GM06990 (cell line): ENCODE results near the gene PLPPR2.

Source experiments
- DNase-seq: peaks from one replicate; pipeline ENCODE4 v3.0.0-alpha.2; 2011; ENCODE audit not compliant: insufficient read length; ENCODE audit errors: extremely low read depth
- H3K27me3 ChIP-seq: replicated peaks from 2 replicates; pipeline ENCODE4 v1.6.0; 2011; ENCODE audit warnings: low read length; ENCODE audit not compliant: control insufficient read depth, insufficient read depth
- H3K36me3 ChIP-seq: 2 replicates; pipeline ENCODE4 v1.5.1; 2011; ENCODE audit warnings: low read length; ENCODE audit not compliant: control insufficient read depth, insufficient read depth
- H3K4me3 ChIP-seq: replicated peaks from 2 replicates; pipeline ENCODE4 v1.5.1; 2011; ENCODE audit warnings: low read depth, mild to moderate bottlenecking, control low read depth, low read length
- TF ChIP-seq, protein P1 (sequence below): IDR thresholded peaks from 2 replicates; pipeline ENCODE4 v1.5.1; 2011; ENCODE audit warnings: low read length, control low read depth, mild to moderate bottlenecking, inconsistent platforms; ENCODE audit not compliant: insufficient read depth, poor library complexity, severe bottlenecking

The PLPPR2 gene

DNA sequence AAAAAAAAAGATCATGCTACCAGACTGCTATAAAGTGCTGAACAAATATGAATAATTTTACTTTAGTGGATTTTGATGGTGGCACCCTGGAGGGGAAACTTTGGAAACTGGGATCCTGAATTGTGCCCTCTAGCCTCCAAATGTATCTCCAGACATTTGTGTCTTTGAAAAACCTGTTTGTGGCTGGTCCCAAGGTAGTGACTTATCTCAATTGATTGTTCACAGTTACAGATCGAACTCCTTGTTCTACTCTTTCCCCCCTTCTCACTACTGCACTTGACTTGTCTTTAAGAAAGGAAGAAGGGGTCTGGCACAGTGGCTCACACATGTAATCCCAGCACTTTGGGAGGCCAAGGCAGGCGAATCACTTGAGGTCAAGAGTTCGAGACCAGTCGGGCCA is 53.4 kb downstream of the PLPPR2 start:
- Histone ChIP-seq H3K36me3 (no peaks in the 10 kb centered on the region), H3K4me3 (no peak overlapping the region), H3K27me3 (no peaks in the 10 kb centered on the region; the same call in 1 of the 2 replicates)
- TF ChIP-seq, protein P1, sequence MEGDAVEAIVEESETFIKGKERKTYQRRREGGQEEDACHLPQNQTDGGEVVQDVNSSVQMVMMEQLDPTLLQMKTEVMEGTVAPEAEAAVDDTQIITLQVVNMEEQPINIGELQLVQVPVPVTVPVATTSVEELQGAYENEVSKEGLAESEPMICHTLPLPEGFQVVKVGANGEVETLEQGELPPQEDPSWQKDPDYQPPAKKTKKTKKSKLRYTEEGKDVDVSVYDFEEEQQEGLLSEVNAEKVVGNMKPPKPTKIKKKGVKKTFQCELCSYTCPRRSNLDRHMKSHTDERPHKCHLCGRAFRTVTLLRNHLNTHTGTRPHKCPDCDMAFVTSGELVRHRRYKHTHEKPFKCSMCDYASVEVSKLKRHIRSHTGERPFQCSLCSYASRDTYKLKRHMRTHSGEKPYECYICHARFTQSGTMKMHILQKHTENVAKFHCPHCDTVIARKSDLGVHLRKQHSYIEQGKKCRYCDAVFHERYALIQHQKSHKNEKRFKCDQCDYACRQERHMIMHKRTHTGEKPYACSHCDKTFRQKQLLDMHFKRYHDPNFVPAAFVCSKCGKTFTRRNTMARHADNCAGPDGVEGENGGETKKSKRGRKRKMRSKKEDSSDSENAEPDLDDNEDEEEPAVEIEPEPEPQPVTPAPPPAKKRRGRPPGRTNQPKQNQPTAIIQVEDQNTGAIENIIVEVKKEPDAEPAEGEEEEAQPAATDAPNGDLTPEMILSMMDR = no peak
- DNase-seq = no peak

DNA sequence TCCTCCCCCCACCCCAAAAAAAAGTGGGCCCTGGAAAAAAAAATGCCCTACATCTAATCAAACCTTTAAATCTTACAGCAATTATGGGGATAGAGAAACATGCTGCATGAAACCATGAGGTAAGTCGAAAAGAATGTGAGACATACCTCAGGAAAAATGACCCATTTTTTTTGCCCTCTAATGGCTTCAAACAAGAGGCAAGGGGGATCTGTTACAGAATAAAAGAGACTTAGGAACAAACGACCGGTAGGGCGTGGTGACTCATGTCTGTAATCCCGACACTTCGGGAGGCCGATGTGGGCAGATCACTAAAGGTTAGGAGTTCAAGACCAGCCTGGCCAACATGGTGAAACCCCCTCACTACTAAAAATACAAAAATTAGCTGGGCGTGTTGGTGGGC is 55.5 kb downstream of the PLPPR2 start:
- TF ChIP-seq, protein P1 = no peak
- H3K27me3 ChIP-seq = no peaks in the 10 kb centered on the region; the same call in 1 of the 2 replicates
- H3K4me3 ChIP-seq = no peak overlapping the region
- DNase-seq = no peak
- no peaks in the 10 kb centered on the region for H3K36me3 ChIP-seq

DNA sequence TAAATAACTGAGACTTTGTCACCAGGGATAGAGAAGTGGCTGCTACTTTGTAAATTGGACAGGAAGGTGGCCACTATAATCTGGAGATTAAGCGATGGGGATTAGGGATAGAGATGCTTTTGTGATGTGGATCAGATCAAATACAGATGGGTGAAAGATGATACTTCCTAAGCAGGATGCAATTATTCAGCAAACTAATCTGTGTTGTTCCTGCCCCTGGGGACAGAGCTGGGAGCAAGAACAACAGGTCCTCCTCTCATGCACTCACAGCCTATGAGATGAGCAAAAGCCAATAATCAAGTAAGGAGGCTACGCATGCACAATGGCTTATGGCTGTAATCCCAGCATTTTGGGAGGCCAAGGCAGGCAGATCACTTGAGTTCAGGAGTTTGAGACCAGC is 59.3 kb downstream of the PLPPR2 start:
- Histone ChIP-seq H3K36me3 (no peaks in the 10 kb centered on the region), H3K4me3 (no peak overlapping the region), H3K27me3 (no peaks in the 10 kb centered on the region; the same call in 1 of the 2 replicates)
- TF ChIP-seq, protein P1 = no peak
- no peak for DNase-seq
